Common myeloid progenitor, CD34-positive (primary cell): ENCODE measurements around the gene ZNF785.

Experiments
- CTCF ChIA-PET: fragments of 350-600 bp; sonication (Branson Sonifier 250); formaldehyde crosslinking; loops from one replicate; lab custom pipeline; 2021; ENCODE audit warnings: antibody characterized with exemption; lab: Charles Lee
- POLR2A ChIA-PET: fragments of 350-600 bp; sonication (Branson Sonifier 250); formaldehyde crosslinking; loops from one replicate; lab custom pipeline; 2021; ENCODE audit warnings: antibody characterized with exemption; lab: Charles Lee
- DNase-seq, 3 donors: peaks; one replicate each; pipeline versions ENCODE4 v3.0.0 to v3.0.0-alpha.2; 2013
- H3K27ac ChIP-seq, 2 experiments: 1 replicate in 1 of 2; 2 replicates in 1 of 2; pipeline ENCODE4 v1.7.0; 2013; ENCODE audit warnings: inconsistent platforms in 2 of 2, low read length in 2 of 2, mild to moderate bottlenecking in 2 of 2, low read depth in 1 of 2, moderate library complexity in 1 of 2; ENCODE audit not compliant: severe bottlenecking in 2 of 2, insufficient read depth in 1 of 2, poor library complexity in 1 of 2
- H3K27me3 ChIP-seq, 5 experiments: replicated peaks in 2 of 5; 1 replicate in 3 of 5; 2 replicates in 2 of 5; pipeline versions ENCODE4 v1.6.1 to v1.7.0; 2013; ENCODE audit warnings: low read length in 4 of 5, mild to moderate bottlenecking in 2 of 5, moderate library complexity in 2 of 5, inconsistent platforms in 1 of 5; ENCODE audit not compliant: insufficient read depth in 5 of 5, control insufficient read depth in 4 of 5
- H3K36me3 ChIP-seq, 4 experiments: 1 replicate in 2 of 4; 2 replicates in 2 of 4; pipeline versions ENCODE4 v1.6.1 to v1.7.0; 2013; ENCODE audit warnings: low read length in 3 of 4, control low read depth in 1 of 4, mild to moderate bottlenecking in 1 of 4; ENCODE audit not compliant: control insufficient read depth in 4 of 4, insufficient read depth in 4 of 4
- H3K4me1 ChIP-seq, 4 experiments: 1 replicate in 3 of 4; 2 replicates in 1 of 4; pipeline versions ENCODE4 v1.6.1 to v1.7.1; 2013; ENCODE audit warnings: low read length in 3 of 4, mild to moderate bottlenecking in 3 of 4, control low read depth in 1 of 4, inconsistent platforms in 1 of 4, moderate library complexity in 1 of 4; ENCODE audit not compliant: control insufficient read depth in 4 of 4, insufficient read depth in 4 of 4; ENCODE audit errors: control extremely low read depth in 1 of 4
- H3K4me3 ChIP-seq, 7 experiments: 1 replicate in 4 of 7; 2 replicates in 3 of 7; pipeline versions ENCODE4 v1.5.1 to v1.7.0; 2013; ENCODE audit warnings: mild to moderate bottlenecking in 7 of 7, low read length in 6 of 7, moderate library complexity in 6 of 7, inconsistent platforms in 2 of 7, low read depth in 2 of 7, control low read depth in 1 of 7; ENCODE audit not compliant: insufficient read depth in 4 of 7, control insufficient read depth in 1 of 7; ENCODE audit errors: extremely low read depth in 1 of 7
- H3K9me3 ChIP-seq, 5 experiments: 1 replicate in 4 of 5; 2 replicates in 1 of 5; pipeline versions ENCODE4 v1.6.1 to v1.7.1; 2013; ENCODE audit warnings: low read length in 4 of 5, mild to moderate bottlenecking in 2 of 5, inconsistent platforms in 1 of 5, low read depth in 1 of 5, moderate library complexity in 1 of 5; ENCODE audit not compliant: control insufficient read depth in 4 of 5, insufficient read depth in 2 of 5; ENCODE audit errors: control extremely low read depth in 1 of 5
- WGBS: methylation state at CpG from one replicate; pipeline ENCODE4 v1.1.5; 2013; ENCODE audit not compliant: insufficient coverage; 5-methylcytosine and 5-hydroxymethylcytosine counted together

The ZNF785 gene

DNA sequence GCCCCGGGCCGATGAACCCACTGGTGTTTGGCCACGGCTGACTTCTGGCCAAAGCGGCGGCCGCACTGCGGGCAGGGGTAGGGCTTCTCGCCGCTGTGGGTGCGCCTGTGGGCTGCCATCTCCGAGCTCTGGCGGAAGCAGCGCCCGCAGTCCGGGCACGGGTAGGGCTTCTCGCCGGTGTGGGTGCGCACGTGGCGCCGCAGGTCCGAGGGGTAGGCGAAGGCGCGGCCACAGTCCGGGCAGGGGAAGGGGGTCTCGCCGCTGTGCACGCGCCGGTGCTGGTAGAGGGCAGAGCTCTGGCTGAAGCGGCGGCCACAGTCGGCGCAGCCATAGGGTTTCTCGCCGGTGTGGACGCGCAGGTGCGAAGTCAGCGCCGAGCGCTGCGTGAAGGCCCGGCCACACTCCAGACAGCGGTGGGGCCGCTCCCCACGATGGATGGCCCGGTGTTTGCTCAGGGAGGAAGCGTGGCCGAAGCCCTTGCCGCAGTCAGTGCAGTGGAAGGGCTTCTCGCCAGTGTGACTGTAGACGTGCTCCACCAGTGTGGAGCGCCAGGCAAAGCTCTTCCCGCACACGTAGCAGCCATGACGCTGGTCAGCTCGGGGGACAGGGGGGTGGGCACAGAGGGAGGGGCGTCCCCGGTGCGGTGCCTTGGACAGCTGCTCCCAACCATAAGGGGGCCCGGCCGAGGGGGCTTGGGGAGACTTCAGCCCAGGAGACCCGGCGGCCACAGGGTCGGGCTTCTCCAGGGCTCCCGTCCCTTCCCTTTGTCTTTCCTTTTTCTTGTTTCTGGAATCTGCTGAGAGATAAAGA lies 30.0 kb downstream of the ZNF785 start:
- CTCF ChIA-PET = interaction anchor here (0.9 to 2.8 kb wide), 3 partner anchors 9 to 20 kb away, joined by 3 to 9 read pairs (median 4); no protein-coding TSS in a partner anchor
- Histone ChIP-seq H3K9me3 (no peaks in the 10 kb centered on the region), H3K27ac (no peak overlapping the region), H3K4me1 (peaks cover 0 to 28% (median 25%) of the 10 kb centered on the region in 4 experiments), H3K27me3 (no peaks in the 10 kb centered on the region), H3K4me3 (no peak overlapping the region), H3K36me3 (peaks cover 0 to 34% (median 19%) of the 10 kb centered on the region in 4 experiments)
- no peak for DNase-seq
- POLR2A ChIA-PET = no interaction called here
- 98% methylated on average over 58 of the region's 69 CpGs for WGBS

DNA sequence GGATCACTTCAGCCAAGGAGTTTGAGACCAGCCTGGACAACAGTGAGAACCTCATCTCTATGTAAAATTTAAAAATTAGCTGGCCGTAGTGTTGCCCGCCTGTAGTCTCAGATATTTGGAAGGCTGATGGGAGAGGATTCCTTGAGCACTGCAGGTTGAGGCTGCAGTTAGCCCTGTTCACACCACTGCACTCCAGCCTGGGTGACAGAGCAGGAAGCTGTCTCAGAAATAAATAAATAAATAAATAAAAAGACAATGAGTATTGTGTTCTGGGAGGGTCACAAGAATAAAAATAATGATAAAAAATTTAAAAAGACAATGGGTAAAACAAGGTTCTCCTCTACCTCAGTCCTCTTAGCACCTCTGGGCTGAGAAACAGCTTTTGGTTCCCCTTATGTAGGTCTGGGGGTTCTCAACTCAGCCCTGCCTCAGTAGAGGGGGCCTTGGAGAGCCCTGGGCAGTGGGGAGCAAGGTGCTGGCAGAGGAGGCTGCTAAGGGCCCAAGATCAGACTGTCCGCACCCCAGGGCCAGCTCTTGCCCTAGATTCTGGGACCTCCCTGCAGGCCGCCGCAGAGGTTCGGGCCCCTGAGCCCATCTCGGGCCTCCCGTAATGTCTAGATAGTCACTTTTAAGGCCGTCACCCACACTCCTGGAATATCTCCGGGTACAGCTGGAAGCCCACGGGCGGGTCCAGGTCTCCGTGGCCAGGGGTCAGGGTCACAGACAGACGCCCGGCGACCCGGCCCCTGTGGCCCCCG lies 30.8 kb downstream of the ZNF785 start:
- no peak for DNase-seq
- Histone ChIP-seq H3K4me3 (no peak overlapping the region), H3K27me3 (no peaks in the 10 kb centered on the region), H3K36me3 (peaks cover 0 to 34% (median 19%) of the 10 kb centered on the region in 4 experiments), H3K4me1 (peaks cover 0 to 28% (median 25%) of the 10 kb centered on the region in 4 experiments), H3K27ac (no peak overlapping the region), H3K9me3 (no peaks in the 10 kb centered on the region)
- POLR2A ChIA-PET = no interaction called here
- CTCF ChIA-PET = interaction anchor here (0.9 to 1.5 kb wide), 5 partner anchors 9 to 61 kb away, joined by 3 to 4 read pairs (median 3); no protein-coding TSS in a partner anchor
- WGBS = 98% methylated on average over 18 of the region's 18 CpGs

DNA sequence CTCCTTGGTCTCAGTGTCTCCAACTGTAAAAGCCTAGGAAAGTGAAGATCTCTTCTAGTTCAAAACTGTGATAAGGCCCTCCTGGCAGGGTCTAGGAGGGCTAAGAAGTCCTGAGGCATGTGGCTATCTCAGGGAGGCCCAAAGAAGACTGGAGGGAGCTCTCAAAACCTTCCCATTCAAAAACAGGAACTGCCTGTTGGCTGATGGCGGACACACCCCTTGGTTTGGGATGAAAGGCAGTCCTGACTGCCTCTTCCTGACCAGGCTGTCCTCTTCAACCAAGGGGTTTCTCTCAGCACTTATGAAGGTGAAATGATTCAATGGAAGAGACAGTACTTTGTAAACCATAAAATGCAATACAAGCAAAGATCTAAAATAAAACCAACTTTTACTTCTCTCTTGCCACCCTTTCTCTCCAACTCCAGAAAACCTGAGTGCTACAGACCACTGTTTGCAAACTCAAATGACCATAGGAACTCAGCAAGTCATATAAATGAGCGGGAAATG lies 32.1 kb downstream of the ZNF785 start:
- WGBS = 53% methylated on average over 2 of the region's 2 CpGs
- DNase-seq = no peak
- Histone ChIP-seq H3K4me1 (peaks cover 0 to 24% (median 20%) of the 10 kb centered on the region in 4 experiments), H3K27ac (peak overlapping the region in 1 of 2 experiments; percentile 15), H3K4me3 (no peak overlapping the region), H3K9me3 (no peaks in the 10 kb centered on the region), H3K36me3 (peaks cover 0 to 34% (median 19%) of the 10 kb centered on the region in 4 experiments), H3K27me3 (no peaks in the 10 kb centered on the region)
- ChIA-PET CTCF (interaction anchor here (0.9 to 1.4 kb wide), 5 partner anchors 16 to 79 kb away, joined by 3 to 4 read pairs (median 3); no protein-coding TSS in a partner anchor), POLR2A (interaction anchor here (0.8 kb wide), 1 partner anchor 18 kb away, joined by 3 read pairs; no protein-coding TSS in a partner anchor)

DNA sequence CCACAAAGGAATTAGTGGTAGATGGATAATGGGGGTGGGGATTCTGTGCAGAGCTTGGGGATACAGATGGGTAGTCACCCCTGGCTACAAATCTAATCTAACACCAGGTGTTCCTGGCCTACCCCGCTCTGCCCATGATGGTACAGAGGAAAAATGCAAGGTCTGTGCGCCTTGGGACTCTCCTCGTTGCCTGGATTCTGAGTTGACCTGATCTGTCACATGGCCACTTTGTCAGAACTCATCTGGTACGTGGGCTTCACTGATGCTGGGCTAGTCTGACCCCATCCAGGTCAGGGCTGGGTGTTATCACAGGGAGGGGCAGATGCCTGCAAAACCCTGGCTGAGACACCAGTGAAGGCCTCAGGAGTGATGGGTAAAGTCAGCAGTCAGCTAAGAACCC lies 32.5 kb downstream of the ZNF785 start:
- WGBS = 85% methylated on average over 4 of the region's 4 CpGs
- Histone ChIP-seq H3K4me3 (no peak overlapping the region), H3K27me3 (no peaks in the 10 kb centered on the region), H3K4me1 (peaks cover 0 to 22% (median 20%) of the 10 kb centered on the region in 4 experiments), H3K27ac (peak overlapping the region in 1 of 2 experiments; percentile 15), H3K9me3 (no peaks in the 10 kb centered on the region), H3K36me3 (peaks cover 0 to 34% (median 20%) of the 10 kb centered on the region in 4 experiments)
- POLR2A ChIA-PET = interaction anchor here (0.8 kb wide), 1 partner anchor 17 kb away, joined by 3 read pairs; no protein-coding TSS in a partner anchor
- DNase-seq = no peak
- CTCF ChIA-PET = interaction anchor here (0.9 to 1.2 kb wide), 2 partner anchors 15 to 79 kb away, joined by 3 to 4 read pairs; no protein-coding TSS in a partner anchor

DNA sequence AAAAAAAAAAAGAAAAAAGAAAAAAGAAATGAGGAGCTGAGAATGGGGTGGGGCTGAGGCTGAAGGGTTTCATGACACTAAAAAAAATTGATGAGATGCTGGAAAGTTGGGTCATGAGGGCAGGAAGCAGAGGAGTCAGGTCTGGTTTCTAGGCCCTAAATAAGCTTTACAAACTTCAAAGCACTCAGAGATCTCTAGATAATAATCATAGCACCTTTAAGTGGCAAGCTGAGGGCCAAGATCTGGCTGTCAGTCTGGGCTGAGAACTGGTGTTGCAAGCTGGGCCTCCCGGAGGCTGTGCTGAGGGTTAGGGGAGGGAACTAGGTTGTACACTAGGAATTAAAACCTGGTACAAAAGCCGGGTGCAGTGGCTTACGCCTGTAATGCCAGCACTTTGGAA lies 33.7 kb downstream of the ZNF785 start:
- H3K27me3 ChIP-seq = no peaks in the 10 kb centered on the region
- H3K9me3 ChIP-seq = no peaks in the 10 kb centered on the region
- H3K4me1 ChIP-seq = peaks cover 0 to 14% (median 11%) of the 10 kb centered on the region in 4 experiments
- ChIA-PET POLR2A (interaction anchor here (0.7 kb wide), 1 partner anchor 17 kb away, joined by 3 read pairs; the partner anchor contains the start of gene ZNF747), CTCF (interaction anchor here (0.9 to 1.6 kb wide), 2 partner anchors 16 to 77 kb away, joined by 3 to 4 read pairs; no protein-coding TSS in a partner anchor)
- peaks cover 0 to 34% (median 21%) of the 10 kb centered on the region in 4 experiments for H3K36me3 ChIP-seq
- no peak for DNase-seq
- no peak overlapping the region for H3K27ac ChIP-seq
- H3K4me3 ChIP-seq = no peak overlapping the region
- WGBS = 100% methylated on average over 3 of the region's 3 CpGs

DNA sequence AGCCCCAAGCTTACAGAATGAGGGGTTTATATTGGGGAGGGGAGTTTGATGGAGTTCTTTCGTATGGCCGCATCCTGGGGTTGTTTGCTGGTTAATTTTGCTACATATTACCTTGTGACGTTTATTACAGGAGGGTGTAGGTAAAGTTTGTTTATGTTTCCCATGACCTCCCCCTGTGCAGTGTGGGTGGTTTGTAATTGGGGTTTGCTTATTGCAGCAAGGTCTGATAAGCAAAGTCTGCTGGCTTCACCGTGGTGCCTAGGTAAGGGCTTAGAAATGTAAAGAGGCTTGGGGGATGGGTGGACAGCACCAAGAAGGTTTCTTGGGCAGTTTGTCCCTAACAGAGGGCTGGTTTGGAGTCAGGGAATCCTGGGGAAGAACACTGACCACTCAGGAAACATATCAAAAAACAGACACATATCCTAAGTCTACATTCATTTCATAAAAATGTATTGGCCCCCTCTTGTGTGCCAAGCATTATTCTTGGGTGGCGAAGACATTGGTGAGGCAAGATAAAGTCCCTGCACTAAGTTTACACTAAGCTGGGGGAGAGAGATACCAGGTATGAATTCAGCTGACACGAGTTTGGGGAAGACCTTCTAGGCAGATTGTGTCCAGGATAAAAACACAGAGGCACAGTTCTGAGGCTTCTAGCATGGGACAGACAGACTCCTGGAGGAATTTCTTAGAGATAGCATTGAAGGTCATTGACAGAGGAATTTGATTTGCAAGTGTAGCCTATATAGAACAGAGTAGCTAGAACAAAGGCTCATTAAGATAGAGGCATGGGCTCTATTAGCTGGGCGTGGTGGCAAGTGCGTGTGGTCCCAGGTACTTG lies 36.9 kb downstream of the ZNF785 start:
- POLR2A ChIA-PET = no interaction called here
- DNase-seq = peak in 2 of 3 donors; percentile 38 to 66
- CTCF ChIA-PET = interaction anchor here (1.0 to 2.0 kb wide), 4 partner anchors 9 to 30 kb away, joined by 3 to 7 read pairs (median 4); no protein-coding TSS in a partner anchor

More for the DNA sequence above, 36.9 kb downstream of the ZNF785 start:
- peaks cover 0 to 23% (median 15%) of the 10 kb centered on the region in 4 experiments for H3K4me1 ChIP-seq
- WGBS = 94% methylated on average over 7 of the region's 8 CpGs
- no peak overlapping the region for H3K4me3 ChIP-seq
- no peaks in the 10 kb centered on the region for H3K27me3 ChIP-seq
- H3K9me3 ChIP-seq = no peaks in the 10 kb centered on the region
- peaks cover 0 to 10% (median 3%) of the 10 kb centered on the region in 4 experiments for H3K36me3 ChIP-seq
- no peak overlapping the region for H3K27ac ChIP-seq
